Suppressor macrophage (primary cell): ENCODE data around the gene POLE4.

Experiments used
- DNase-seq, 4 experiments: peaks; one replicate each; pipeline ENCODE4 v3.0.0-alpha.2; 2020 to 2022

The POLE4 gene

GRCh38 chr2:74941284-74941683 is 17.2 kb upstream of the POLE4 start:
- DNase-seq = no peak

DNA sequence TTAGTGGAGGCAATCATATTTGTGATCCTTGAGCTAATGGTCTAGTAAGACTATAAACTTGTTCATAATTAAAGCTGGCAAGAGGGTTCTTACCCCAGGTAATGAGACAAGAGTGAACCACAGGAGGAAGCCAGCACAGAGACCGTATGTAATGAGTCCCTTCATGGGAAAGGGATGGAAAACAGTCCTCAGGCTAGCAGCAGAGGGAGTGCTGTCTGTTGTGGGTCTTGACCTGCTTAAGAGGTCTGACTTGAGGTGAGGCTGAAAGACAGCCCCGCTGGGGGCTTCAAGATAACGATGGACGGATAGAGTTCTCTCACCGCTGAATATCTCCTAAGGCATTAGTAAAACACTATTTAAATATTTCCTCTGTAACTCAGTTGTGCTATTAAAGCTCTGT is 16.2 kb upstream of the POLE4 start:
- DNase-seq = no peak

DNA sequence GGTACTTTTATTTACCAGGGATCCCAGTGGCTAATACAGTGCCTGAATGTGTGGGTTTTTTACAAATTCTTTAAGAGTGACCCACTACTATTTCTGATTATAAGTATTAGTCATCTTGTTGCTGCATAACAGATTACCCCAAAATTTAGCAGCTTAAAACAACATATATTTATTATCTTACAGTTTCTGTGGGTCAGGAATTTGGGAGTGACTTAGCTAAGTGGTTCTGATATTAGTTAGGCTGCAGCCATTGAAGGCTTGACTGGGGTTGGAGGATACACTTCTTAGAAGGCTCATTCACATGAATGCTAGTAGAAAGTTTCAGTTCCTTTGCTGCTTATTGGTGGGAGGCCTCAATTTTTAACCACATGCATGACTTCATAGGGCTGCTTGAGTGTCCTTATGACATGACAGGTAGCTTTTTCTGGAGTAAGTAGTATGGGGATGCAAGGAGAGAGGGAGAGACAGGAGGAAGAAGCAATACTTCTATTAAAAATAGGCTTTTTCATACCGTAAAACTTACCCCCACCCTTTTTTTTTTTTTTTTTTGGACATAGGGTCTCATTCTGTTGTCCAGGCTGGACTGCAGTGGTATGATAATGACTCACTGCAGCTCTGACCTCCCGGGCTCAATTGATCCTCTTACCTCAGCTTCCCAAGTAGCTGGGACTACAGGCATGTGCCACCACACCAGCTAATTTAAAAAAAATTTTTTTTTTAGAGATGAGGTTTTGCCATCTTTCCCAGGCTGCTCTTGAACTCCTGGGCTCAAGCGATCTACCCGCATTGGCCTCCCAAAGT is 13.3 kb upstream of the POLE4 start:
- DNase-seq = peak; percentile 30 to 68 (median 48)

- DNase-seq = no peak
Measured at GRCh38 chr2:74945788-74946331, 12.6 kb upstream of the POLE4 start.

DNA sequence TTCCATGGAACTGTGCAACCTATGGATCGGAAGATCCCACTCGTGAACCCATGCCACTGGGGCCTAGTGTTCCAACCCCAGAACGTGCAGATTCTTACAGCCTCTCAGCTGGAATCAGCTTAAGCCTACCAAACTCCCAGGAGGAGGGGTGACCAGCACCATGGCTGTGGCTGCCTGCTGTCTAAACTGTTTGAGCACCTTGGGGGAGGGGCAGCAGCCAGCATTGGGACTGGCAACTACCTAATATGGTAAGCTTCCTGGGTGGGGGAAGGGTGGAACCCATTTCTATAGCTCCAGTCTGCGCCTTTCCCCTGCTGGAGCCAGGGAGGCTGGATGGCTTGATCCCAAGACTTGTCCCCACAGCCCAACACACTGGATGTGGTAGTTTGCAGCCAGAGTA is 10.7 kb upstream of the POLE4 start:
- DNase-seq = no peak

DNA sequence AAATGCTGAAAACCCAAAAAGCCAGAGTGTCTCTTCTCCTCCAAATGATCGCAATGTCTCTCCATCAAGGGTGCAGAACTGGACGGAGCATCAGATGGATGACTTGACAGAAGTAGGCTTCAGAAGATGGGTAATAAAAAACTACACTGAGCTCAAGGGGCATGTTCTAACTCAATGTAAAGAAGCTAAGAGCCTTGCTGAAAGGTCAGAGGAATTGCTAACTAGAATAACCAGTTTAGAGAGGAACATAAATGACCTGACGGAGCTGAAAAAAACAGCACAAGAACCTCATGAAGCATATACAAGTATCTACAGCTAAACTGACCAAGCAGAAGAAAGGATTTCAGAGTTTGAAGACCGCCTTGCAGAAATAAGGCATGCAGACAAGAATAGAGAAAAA is 9.7 kb upstream of the POLE4 start:
- DNase-seq = no peak

DNA sequence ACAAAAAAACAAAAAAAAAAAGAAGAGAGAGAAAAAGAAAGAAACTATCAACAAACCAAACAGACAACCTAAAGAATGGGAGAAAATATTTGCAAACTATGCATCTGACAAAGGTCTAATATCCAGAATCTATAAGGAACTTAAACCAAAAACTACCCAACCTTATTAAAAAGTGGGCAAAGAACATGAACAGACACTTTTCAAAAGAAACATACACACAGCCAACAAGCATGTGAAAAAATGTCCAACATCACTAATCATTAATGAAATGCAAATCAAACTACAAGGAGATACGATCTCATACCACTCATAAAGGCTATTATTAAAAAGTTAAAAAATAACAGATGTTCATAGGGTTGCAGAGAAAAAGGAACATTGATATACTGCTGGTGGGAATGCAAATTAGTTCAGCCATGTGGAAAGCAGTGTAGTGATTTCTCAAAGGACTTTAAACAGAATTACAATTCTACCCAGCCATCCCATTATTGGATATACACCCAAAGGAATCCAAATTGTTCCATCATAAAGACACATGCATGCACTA is 7.2 kb upstream of the POLE4 start:
- no peak for DNase-seq

DNA sequence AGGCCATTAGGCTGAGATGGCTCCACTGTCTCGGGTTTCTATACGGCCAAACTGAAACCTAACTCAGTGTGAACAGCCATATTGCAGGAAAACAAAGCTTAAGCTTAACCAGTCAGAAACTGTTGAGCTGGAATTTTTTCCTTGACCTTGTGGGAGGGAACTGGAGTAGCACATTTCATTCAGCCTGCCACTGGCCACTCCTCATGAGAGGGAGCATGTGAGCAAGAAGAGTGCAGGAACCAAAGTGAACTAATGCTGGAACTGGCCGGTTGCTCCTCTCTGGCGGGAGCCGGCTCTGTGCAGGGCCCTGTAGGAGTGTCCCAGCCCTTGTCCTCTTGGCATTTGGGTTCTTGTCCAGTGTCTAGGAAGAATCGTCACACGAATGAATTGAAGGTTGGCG is 5.9 kb upstream of the POLE4 start:
- DNase-seq = no peak

DNA sequence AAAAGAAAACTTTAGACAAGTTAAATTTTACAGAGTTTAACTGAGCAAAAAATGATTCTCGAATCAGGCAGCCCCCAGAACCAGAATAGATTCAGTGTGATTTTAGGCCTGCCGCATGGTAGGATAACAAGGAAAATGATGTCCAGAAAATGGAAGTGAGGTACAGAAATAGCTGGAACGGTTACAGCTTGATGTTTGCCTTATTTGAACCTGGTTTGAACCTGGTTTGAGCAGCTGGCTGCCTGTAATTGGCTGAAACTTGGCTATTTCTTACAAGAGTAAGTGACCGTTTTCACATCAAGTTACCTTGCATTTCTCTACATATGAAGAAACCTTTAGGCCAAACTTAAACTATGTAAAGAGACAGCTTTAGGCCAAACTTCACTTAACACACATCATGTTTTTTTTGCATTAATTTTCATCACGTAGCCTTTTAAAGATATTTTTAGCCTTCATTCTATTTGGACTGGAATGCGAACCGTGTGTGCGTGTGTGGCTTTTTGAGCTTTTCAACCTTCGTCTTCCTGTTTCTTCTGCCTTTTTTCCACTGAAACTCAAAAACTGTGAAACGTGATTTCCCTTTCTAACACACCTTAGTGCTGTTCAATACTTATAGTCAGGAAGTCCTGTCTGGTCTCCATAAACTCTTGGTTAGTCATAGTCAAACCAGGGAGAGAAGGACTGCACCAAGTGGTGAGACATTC is 4.5 kb upstream of the POLE4 start:
- no peak for DNase-seq

DNA sequence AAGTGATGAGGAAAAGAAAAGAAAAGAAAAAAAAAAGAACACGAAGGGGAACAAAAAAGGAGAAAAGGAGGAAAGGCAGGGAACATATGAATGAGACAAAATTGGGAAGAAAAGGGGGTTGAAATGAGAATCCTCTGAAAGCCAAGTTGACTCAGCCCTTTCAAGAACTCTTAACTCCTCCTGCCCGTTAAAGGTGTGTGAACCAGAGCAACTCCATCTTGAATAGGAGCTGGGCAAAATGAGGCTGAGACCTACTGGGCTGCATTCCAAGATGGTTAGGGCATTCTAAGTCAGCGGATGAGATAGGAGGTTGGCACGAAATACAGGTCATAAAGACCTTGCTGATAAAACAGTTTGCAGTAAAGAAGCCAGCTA is 4.0 kb upstream of the POLE4 start:
- DNase-seq = no peak

- DNase-seq = peak; percentile 15 to 74 (median 58)
Measured at GRCh38 chr2:74957886-74958273, 563 bp upstream of the POLE4 start.

DNA sequence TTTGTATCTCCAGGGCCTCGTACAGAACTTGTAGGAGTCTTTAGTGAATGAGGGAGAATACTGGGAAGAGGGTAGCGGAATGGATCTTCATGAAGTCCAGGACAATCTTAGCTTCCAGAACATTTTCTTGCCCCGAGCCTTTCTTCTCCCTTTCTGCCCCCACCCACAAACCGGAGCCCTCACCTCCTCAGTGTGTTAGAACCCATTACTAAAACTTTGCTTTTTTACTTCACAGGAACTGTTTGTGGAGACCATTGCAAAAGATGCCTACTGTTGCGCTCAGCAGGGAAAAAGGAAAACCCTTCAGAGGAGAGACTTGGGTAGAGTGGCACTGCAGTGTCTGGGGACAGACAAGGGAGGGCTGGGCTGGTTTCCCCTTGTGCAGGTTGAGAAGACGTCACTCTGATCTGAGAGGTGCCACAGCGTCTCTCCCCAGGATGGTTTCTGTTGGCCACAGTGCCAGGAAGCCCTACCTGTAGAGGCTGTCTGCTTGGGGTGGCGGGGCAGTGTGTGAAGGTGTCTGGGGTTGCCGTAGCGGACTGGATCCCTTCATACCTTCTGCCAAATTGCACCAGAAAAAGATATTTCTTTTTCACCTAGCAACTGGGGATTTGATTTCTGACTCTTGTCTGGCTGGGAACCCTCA is 786 bp downstream of the POLE4 start:
- DNase-seq = no peak

DNA sequence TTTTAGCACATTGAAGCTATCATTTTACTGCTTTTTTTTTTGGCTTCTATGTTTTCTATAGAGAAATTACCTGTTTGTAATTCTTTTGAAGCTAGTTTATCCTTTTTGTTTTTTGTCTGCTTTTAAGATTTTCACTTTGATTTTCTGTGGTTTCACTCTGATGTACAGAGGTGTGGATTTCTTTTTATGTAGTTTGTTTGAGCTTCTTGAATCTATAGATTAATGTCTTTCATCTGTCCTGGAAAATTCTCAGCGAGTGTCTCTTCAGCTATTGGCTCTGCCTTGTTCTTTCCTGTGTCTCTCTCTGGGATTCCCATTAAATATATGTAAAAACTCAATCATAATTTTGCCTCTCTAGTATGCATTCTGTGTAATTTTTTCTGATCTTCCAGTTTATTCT is 8.4 kb downstream of the POLE4 start:
- no peak for DNase-seq

GRCh38 chr2:74975016-74975415 is 16.6 kb downstream of the POLE4 start:
- no peak for DNase-seq

GRCh38 chr2:74979844-74980243 is 21.4 kb downstream of the POLE4 start:
- peak; percentile 16 to 74 (median 56) for DNase-seq

GRCh38 chr2:74982577-74982976 is 24.1 kb downstream of the POLE4 start:
- no peak for DNase-seq

GRCh38 chr2:74983631-74984392 is 25.4 kb downstream of the POLE4 start:
- DNase-seq = no peak

- DNase-seq = no peak
Measured at GRCh38 chr2:74984947-74985637, 26.6 kb downstream of the POLE4 start.

GRCh38 chr2:74985978-74986609 is 27.7 kb downstream of the POLE4 start:
- DNase-seq = peak; percentile 13 to 47 (median 28)

DNA sequence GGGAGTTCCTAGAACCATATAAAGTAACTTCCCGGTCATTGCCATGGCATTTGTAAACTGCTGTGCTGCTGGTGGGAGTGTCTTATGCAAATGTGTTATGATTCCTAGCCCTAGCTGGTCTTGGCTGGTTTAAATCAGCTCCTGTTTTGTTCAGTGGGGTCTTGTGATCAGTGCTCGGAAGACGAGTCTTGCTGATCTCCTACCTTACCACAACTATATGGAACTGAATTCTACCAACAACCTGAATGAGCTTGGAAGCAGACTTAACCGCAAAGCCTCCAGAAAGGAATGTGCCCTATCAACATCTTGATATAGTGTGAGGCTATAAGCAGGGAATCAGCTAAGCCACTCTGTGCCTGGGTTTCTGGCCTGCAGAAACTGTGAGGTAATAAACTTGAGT is 33.5 kb downstream of the POLE4 start:
- no peak for DNase-seq

- no peak for DNase-seq
Measured at GRCh38 chr2:74999468-74999867, 41.0 kb downstream of the POLE4 start.
